Heart left ventricle (tissue), 16 donors: ENCODE results near the gene DTX4. TPM values are rescaled to one million over a fixed set of nuclear protein-coding genes. Genes with fewer than 3 reads are reported as not detected.

Source experiments
- ATAC-seq, 4 donors: fragments of 200-7000 bp; cut with Tn5 transposase; one replicate each; pipeline ENCODE4 v1.9.1; 2020 to 2022; ENCODE audit warnings: moderate library complexity in 4 of 4, mild to moderate bottlenecking in 3 of 4, moderate number of reproducible peaks in 1 of 4
- DNase-seq, 5 donors: peaks; one replicate each; pipeline ENCODE4 v3.0.0-alpha.2; 2020
- H3K27ac ChIP-seq, 12 donors: fragments of 200-600 bp; sonication (generic) in 4 of 12; one replicate each; pipeline versions ENCODE4 v1.5.0 to v1.8.0; 2016 to 2022; ENCODE audit warnings: mild to moderate bottlenecking in 2 of 12
- H3K27me3 ChIP-seq, 9 donors: fragments of 200-600 bp; sonication (generic) in 2 of 9; one replicate each; pipeline versions ENCODE4 v1.5.1 to v1.8.0; 2016 to 2022; ENCODE audit warnings: mild to moderate bottlenecking in 3 of 9
- H3K36me3 ChIP-seq, 9 donors: fragments of 200-600 bp; sonication (generic) in 2 of 9; one replicate each; pipeline versions ENCODE4 v1.5.0 to v1.8.0; 2018 to 2022; ENCODE audit warnings: mild to moderate bottlenecking in 2 of 9
- H3K4me1 ChIP-seq, 12 donors: fragments of 200-600 bp; sonication (generic) in 4 of 12; one replicate each; pipeline versions ENCODE4 v1.5.0 to v1.8.0; 2016 to 2022; ENCODE audit warnings: mild to moderate bottlenecking in 3 of 12
- H3K4me3 ChIP-seq, 12 donors: fragments of 200-600 bp; sonication (generic) in 4 of 12; one replicate each; pipeline versions ENCODE4 v1.5.0 to v1.8.0; 2017 to 2022; ENCODE audit warnings: mild to moderate bottlenecking in 9 of 12, moderate library complexity in 4 of 12
- H3K9me3 ChIP-seq, 12 donors: fragments of 200-600 bp; sonication (generic) in 4 of 12; one replicate each; pipeline versions ENCODE4 v1.5.0 to v1.8.0; 2016 to 2022; ENCODE audit warnings: mild to moderate bottlenecking in 1 of 12
- CTCF ChIP-seq, 12 donors: fragments of 200-600 bp; sonication (generic) in 4 of 12; IDR thresholded peaks; one replicate each; pipeline versions ENCODE4 v1.5.0 to v1.8.0; 2018 to 2022; ENCODE audit warnings: antibody characterized with exemption in 12 of 12, mild to moderate bottlenecking in 5 of 12
- POLR2A ChIP-seq, 2 donors: fragments of 450-650 bp; IDR thresholded peaks; one replicate each; pipeline ENCODE4 v1.6.1; 2017; ENCODE audit warnings: antibody characterized with exemption in 2 of 2, mild to moderate bottlenecking in 2 of 2, moderate library complexity in 2 of 2
- WGBS, 4 donors: extraction: QIAGEN DNeasy Blood & Tissue Kit in 2 of 4; methylation state at CpG; one replicate each; pipeline versions ENCODE4 v1.1.5 to v1.1.7; 2013 to 2018; 5-methylcytosine and 5-hydroxymethylcytosine counted together
- intact Hi-C, 10 donors: fragments of 100-400 bp; cut with DNase I; formaldehyde crosslinking; loops; one replicate each; pipeline versions ENCODE4 v1.11.1 to v1.14.2; 2022
- polyA plus RNA-seq, 2 donors: library from polyadenylated mRNA; stranded (reverse); fragments of 200-250 nt; gene quantifications; one replicate each; pipeline ENCODE4 v1.2.3, GENCODE V29; 2013
- total RNA-seq, 9 donors: library from RNA; depleted of rRNA in 2 of 9; stranded (reverse); fragments of >200 nt in 2 of 9; fragmentation: NEBNext Ultra II Directional in 3 of 9; extraction: Animal tissue kit (Norgen Biotek cat#: 25700) in 3 of 9; gene quantifications; one replicate each; pipeline versions ENCODE4 v1.1.0 to v1.2.4, GENCODE V29; 2016 to 2023
- donor health status: ischemic (EF 13 %, LVEDD 7.1; RV severe dilation, severe dysfunction).
- donor health status: healthy with polysubstance abuse.
- donor health status: DM: no; HTN: yes; CAD: no.
- donor health status: DM: no; HTN: no; CAD: no.
- donor health status: ischemic (EF 25% LVEDD 6.9; RV normal size, moderate dysfunction).
- donor health status: ischemic (EF 25% LVEDD 5.7; RV mildly dilated, moderate dysfunction).
- donor health status: healthy.
- donor health status: DM: yes; HTN: yes; CAD: no.
- donor health status: ischemic (EF 35%, LVEDD 5.7; RV mildly dilated, moderate dysfunction).
- donor health status: nonischemic (EF 11% LVEDD 7.7; RV severe dilation, severe dysfunction).
- donor health status: DM: yes; HTN: yes; CAD: no.
- donor health status: PGD.
- donor health status: ischemic (EF 29% LVEDD 5.4; RV normal size, mild dysfunction).
- donor health status: nonischemic (EF 23%, LVEDD 6.1; RV moderate dilation, normal function).

The DTX4 gene
- total and polyA plus RNA-seq, 11 donors = 0.74 to 6.8 (median 1.8) TPM

- ATAC-seq (no peak), DNase-seq (no peak)
- Histone ChIP-seq H3K4me1 (peaks cover 0 to 27% (median 4%) of the 10 kb centered on the region in 12 donors), H3K4me3 (no peak overlapping the region), H3K36me3 (peaks cover 0 to 32% (median 6%) of the 10 kb centered on the region in 9 donors), H3K9me3 (no peaks in the 10 kb centered on the region), H3K27me3 (no peaks in the 10 kb centered on the region), H3K27ac (no peak overlapping the region)
- intact Hi-C loops = loop anchor here in 7 of 10 donors (5.0 to 10.0 kb wide), 6 partner anchors 36 to 484 kb away; no protein-coding TSS in a partner anchor
- TF ChIP-seq CTCF (IDR thresholded peaks at IDR 0.05) (no peak), POLR2A (IDR thresholded peaks at IDR 0.05) (no peak)
- 50 to 62% (median 60%) methylated on average over 2 of the region's 2 CpGs for WGBS, 4 donors
Observed at GRCh38 chr11:59138643-59139042, 33.3 kb upstream of the DTX4 start.

- Histone ChIP-seq H3K4me1 (peaks cover 0 to 46% (median 19%) of the 10 kb centered on the region in 12 donors), H3K27ac (no peak overlapping the region), H3K36me3 (peaks cover 0 to 15% (median 1%) of the 10 kb centered on the region in 9 donors), H3K4me3 (peak overlapping the region in 1 of 12 donors; percentile 90), H3K27me3 (no peaks in the 10 kb centered on the region), H3K9me3 (no peaks in the 10 kb centered on the region)
- 88 to 93% (median 93%) methylated on average over 4 of the region's 4 CpGs for WGBS, 4 donors
- intact Hi-C loops = loop anchor here in 2 of 10 donors (5.0 to 10.0 kb wide), 2 partner anchors 524 to 564 kb away; partner anchors contain the start of genes LPXN (in 1 of the 2), PATL1 (in 1 of the 2) and ZFP91 (in 1 of the 2)
- DNase-seq (no peak), ATAC-seq (no peak)
- TF ChIP-seq POLR2A (IDR thresholded peaks at IDR 0.05) (no peak), CTCF (IDR thresholded peaks at IDR 0.05) (no peak)
Observed at GRCh38 chr11:59141191-59141590, 30.7 kb upstream of the DTX4 start.

GRCh38 chr11:59141673-59142460, 30.1 kb upstream of the DTX4 start:
- TF ChIP-seq POLR2A (IDR thresholded peaks at IDR 0.05) (no peak), CTCF (IDR thresholded peaks at IDR 0.05) (no peak)
- Histone ChIP-seq H3K9me3 (no peaks in the 10 kb centered on the region), H3K4me1 (peaks cover 0 to 52% (median 19%) of the 10 kb centered on the region in 12 donors), H3K36me3 (peaks cover 0 to 16% (median 5%) of the 10 kb centered on the region in 9 donors), H3K27ac (peak overlapping the region in 11 of 12 donors; percentile 78 to 97 (median 89)), H3K4me3 (peak overlapping the region; percentile 45 to 90 (median 76)), H3K27me3 (no peaks in the 10 kb centered on the region)
- 7 to 11% (median 8%) methylated on average over 3 of the region's 3 CpGs for WGBS, 4 donors
- intact Hi-C loops = loop anchor here in 2 of 10 donors (5.0 to 10.0 kb wide), 2 partner anchors 523 to 565 kb away; partner anchors contain the start of genes LPXN (in 1 of the 2), PATL1 (in 1 of the 2) and ZFP91 (in 1 of the 2)
- ATAC-seq (no peak), DNase-seq (no peak)
